Transverse colon (tissue), 3 donors: Measurements from ENCODE around the gene OR6K2.

ENCODE experiments used
- POLR2A ChIP-seq: fragments of 450-650 bp; IDR thresholded peaks from one replicate; pipeline ENCODE4 v1.6.1; 2016; ENCODE audit warnings: antibody characterized with exemption, mild to moderate bottlenecking, moderate library complexity
- TF ChIP-seq, protein P1 (sequence below), 5 experiments: fragments of 200-600 bp in 3 of 5; fragments of 450-650 bp in 2 of 5; sonication (generic) in 3 of 5; IDR thresholded peaks; 1 replicate in 2 of 5; 2 replicates in 3 of 5; pipeline ENCODE4 v1.5.1; 2016 to 2017; ENCODE audit warnings: antibody characterized with exemption in 5 of 5, inconsistent platforms in 3 of 5, mild to moderate bottlenecking in 2 of 5, moderate library complexity in 1 of 5

DNA sequence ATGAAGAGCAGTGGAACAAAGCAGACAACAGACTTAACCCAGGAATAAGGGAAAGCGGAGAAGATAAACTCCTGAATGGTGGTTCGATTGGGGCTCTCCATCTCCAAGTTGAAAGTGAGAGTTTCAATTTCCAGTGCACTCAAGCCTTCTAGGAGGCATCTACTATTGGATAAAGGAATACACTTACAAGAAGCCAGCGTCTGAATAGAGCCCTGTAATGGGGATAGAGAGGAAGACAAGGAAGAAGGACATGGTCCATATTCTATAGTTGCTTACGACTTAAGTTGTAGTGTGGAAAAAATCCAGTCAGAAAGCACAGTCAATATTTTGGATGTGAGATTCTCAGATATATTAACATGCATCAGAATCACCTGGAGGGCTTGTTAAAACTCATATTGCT lies at the start of gene OR6K2:
- no peak for TF ChIP-seq POLR2A
- TF ChIP-seq, protein P1, sequence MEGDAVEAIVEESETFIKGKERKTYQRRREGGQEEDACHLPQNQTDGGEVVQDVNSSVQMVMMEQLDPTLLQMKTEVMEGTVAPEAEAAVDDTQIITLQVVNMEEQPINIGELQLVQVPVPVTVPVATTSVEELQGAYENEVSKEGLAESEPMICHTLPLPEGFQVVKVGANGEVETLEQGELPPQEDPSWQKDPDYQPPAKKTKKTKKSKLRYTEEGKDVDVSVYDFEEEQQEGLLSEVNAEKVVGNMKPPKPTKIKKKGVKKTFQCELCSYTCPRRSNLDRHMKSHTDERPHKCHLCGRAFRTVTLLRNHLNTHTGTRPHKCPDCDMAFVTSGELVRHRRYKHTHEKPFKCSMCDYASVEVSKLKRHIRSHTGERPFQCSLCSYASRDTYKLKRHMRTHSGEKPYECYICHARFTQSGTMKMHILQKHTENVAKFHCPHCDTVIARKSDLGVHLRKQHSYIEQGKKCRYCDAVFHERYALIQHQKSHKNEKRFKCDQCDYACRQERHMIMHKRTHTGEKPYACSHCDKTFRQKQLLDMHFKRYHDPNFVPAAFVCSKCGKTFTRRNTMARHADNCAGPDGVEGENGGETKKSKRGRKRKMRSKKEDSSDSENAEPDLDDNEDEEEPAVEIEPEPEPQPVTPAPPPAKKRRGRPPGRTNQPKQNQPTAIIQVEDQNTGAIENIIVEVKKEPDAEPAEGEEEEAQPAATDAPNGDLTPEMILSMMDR (IDR thresholded peaks at IDR 0.05), result no peak
